GM19099 (cell line): ENCODE data around the gene NCKAP5.

Experiments used
- POLR2A ChIP-seq: IDR thresholded peaks from 3 replicates; pipeline ENCODE4 v1.6.1; 2011; ENCODE audit warnings: low read depth; ENCODE audit not compliant: insufficient read length; ENCODE audit errors: extremely low read depth

Gene NCKAP5

DNA sequence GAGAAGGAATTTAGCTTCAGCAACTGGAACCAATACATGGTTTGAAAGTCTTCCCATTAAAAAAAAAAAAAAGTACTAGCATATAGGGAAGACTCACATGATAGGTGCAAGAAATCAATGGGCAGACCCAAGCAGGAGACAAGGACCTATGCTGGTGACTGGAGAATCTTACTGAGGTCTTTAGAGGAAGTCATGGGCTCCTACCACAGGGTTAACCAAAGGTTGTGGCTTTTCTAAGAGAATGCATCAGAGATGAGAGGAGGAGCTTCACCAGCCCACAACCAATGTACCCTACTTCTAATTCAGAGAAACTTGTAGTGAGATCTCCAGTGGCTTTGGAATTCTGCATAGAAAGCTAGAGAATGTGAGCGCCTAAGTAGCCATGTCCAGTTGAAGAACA is 207.4 kb downstream of the NCKAP5 start:
- no peak for TF ChIP-seq POLR2A

DNA sequence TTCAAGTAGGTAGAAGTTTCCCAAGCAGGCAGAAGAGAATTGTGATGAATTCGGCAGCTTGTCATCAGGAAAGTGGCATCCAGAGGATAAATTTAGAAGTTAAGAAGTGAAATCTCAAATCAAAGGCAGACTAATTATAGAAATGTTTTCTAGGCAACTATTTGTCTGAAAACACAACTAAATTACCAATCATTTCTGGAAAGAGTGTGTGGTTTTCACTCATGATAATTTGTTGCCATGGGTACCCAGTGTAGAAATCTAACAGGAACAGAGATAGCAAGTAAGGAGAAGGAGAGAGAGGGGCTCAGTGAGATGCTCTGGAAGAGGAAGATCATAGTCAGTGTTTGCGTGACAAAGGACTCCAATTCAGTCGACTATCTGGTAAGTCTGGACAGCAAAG is 208.1 kb downstream of the NCKAP5 start:
- TF ChIP-seq POLR2A = no peak

DNA sequence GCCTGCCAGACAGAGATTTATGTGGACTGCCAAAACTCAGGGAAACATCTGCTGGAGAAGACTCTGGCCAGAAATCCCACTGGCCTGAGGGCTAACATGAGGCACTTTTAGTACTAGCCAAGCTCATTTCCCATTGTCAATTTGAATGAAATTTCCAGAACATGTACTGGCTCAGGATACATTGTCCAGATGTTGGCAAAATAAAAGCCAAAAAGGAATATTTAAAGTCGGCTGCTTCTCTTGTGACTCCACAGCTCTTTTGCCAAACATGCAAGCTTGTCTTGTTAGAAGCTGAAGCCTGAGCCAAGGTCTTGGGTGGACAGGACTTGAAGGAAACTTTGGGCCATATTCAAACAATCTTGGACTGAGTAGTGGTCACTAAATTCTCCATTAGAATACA is 215.5 kb downstream of the NCKAP5 start:
- TF ChIP-seq POLR2A = no peak

DNA sequence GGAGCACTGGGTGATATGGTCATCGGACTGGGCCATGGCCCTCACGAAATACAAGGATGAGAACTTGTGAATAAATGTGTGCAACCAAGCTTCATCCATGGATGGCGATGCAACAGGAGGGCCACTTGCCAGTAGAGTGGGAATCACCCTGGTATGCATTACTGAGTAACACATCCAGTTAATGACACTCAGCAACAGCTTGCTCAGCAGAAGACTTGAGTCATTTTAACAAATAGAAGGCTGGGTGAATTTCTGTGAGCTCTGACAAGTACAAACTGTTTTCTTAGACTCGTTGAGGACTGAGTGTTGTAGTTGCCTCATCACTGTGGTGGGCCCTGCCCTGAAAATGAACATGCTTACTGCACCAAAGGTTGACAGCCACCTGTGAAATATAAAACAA is 221.6 kb downstream of the NCKAP5 start:
- no peak for TF ChIP-seq POLR2A

DNA sequence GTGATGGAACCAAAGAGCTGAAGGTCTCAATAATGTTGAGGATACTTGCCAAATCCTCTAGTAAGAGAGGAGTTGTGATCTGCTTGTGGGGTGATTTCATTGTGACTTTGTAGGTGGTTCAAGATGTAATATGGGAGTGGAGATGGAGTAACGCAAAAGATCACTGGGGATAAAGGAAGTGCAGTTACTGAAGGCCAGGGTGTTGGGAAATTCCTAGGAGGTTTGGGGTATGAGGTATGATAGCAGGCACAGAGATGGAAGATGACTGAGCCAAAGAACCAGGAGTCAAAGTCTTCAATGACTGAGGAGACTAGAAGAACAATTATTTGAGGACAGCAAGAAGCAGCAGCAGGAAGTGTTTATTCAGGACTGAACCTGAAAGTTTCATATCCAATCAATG is 222.6 kb downstream of the NCKAP5 start:
- no peak for TF ChIP-seq POLR2A

DNA sequence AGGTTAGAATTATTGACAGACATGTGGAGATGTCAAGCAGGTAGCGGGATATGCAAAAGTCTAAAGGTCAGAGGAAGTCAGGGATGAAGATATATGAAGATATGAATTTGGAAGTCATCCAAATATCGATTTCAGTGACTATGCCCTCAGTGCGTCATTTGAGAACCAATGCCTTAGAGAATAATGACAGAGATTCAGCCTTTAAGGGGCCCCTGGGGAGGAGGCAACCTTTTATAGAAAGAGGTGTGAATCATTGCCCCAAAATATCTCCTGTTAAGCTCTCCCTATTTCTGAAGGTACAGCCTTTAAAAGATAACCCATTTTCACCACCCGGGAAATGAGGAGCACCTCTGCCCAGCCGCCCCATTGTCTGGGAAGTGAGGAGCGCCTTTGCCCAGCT is 223.4 kb downstream of the NCKAP5 start:
- no peak for TF ChIP-seq POLR2A

DNA sequence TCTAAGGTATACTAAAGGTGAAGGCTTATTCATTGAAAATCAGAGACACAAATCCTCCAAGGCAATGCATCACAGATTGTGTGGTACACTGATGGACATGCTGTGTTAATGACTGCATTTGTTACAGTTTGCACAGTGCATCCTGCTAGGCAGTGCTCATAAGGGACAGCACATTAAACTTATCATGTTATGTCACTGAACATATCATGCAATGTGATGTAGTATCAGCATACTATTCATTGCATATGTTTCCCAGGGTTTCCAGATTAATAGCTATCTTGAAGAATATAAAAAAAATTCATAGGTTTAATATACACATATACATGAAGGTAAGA is 225.3 kb downstream of the NCKAP5 start:
- TF ChIP-seq POLR2A = no peak

DNA sequence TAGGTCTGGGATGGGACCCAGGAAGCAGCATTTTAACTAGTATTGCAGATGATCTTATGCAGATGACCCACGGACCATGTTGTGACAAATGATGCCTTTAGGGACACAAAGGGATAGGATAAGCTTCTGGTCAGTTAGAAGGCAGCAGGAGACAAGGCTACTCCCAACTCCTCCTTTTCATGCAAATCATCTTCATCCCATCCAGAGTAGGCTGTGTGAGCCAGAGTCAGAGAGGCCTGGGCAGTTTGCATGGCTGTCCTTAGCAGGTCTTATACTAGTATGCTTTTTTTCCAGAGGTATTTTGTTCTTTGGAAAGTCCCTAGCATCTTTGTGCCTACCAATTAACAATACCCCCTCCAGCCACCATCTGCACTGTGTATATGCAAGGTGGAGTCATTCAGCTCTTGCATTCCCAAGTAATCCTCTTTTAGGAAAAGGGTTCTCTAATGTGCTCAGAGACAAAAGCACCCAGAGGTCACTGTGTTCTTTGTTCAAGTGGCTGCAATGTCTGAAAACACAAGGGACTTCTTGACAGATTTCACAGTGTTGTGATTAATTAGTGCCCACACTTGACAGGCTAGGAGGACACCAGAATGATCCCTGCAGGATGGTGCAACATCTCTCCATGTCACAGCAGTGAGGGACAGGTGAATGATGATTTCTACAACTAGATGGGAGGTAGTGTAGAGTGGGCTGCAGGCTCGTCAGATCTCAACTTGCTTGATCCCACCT is 225.8 kb downstream of the NCKAP5 start:
- TF ChIP-seq POLR2A = no peak

DNA sequence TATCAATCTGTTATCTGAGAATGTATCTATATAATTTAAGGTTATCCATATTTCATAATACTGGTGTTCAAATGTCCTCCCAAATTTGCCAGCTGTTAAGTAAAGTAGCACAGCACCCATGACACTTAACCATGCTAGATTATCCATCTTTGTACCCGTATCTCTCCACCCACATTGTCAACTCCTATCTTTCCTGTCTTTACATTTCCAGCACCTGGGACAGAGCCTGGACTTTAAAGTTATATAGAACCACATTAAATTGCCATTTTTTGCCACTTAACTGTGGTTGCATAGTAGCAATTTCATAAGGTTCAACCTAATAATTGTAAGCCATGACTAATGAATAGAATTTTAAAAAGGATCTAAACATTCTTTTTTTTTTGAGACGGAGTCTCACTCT is 226.7 kb downstream of the NCKAP5 start:
- TF ChIP-seq POLR2A = no peak

DNA sequence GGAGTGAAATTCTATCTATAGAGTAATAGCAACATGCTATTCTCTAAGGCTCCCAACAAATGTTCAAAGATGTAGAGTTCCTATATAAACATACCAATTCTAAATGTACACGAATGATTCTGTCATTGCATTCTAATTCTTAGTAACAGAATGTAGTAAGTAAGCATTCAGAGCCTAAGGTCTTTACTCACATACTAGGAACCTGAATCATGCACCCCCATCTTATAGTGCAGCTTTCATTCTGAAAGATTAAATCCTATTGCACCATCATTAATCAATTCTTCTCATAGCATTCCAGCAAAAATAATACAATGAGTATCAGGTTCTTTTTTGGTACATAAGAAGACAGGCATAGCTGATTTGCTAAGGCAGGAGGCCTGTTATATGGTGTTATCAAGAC is 230.0 kb downstream of the NCKAP5 start:
- TF ChIP-seq POLR2A = no peak

DNA sequence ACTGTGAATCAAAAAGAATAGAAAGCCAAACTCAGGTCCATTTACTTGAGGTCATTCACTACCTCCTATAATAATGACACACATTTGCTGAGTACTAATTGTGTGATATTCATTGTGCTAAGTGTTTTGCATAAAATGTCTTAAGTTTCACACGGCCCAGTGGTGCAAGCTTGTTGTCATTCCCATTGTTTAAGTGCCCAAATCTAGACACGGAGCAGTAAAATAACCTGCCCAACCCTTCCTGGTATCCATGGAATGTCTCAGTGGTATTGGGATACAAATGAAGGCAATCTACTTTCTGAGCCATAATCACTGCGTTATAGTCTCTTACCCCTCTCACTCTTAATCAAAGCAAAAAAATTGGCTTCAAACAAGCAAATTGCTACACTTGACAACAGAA is 233.3 kb downstream of the NCKAP5 start:
- TF ChIP-seq POLR2A = no peak

DNA sequence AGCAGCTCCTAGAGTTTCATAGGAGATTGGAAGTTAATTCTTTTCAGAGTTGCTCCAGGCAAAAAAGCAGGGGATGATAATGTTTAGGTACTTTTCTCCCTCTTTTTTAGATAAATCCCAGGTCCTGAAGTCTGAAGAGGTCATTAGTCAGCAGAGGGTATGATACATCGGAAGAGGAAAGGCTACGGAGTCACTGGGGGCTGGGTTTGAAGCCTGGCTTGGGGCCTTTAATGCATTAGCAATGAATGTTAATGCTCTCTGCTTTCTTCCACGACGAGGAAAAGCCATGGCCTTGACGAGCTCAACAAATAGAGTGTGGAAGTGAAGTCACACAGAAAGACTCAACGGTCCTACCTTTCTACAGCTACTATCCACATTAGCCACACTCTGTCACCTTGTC is 235.1 kb downstream of the NCKAP5 start:
- TF ChIP-seq POLR2A = no peak

DNA sequence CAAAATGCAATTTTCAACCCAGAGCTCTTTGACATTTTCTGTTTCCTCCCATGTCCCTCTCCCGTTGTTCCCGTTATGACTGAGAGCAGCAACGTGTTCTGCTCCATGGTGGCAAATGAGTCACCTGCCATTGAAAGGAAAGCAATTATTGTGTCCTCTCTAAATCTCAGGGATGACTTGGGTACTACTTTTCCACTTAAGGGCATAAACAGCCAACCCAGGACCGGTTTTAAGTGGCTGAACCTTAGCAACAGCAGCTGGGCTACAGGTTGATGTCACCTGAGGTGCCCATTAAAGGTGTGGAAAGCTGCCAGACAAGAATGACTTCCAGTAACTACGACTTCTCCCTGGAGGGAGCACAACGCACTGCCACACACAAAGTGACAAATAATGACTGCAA is 236.8 kb downstream of the NCKAP5 start:
- no peak for TF ChIP-seq POLR2A

DNA sequence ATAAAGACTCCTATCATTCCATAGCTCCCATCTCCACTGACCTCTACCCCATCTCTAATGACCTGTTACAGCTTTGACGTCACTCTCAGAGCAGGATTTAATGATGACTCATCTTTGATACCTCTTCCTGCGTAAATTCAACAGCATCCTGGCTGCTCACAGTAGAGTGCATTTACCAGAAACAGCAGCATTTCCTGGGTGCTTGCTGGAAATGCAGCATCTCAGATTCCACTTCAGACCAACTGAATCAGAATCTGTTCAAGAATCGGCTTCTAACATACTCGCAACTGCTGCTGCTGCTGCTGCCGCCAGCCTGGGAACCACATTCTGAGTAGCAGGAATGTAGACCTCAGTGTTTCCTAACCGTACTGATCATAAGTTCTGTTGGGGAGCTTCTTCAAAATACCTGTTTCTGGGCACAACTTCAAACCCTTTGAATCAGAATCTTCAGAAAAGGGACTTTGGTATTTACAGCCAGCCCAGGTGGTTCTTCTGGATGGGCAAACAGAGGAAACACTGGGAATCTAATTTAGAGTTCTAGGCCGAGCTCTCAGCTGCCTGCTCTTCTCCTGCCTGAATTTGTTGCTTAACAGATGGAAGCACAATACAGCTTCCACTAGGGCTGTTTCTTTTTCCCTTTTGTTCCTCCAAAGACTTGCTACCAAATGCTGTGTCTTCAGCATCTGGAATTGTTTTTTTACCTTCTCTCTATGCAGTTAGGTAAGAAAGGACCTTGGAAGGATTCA is 241.4 kb downstream of the NCKAP5 start:
- TF ChIP-seq POLR2A = no peak

DNA sequence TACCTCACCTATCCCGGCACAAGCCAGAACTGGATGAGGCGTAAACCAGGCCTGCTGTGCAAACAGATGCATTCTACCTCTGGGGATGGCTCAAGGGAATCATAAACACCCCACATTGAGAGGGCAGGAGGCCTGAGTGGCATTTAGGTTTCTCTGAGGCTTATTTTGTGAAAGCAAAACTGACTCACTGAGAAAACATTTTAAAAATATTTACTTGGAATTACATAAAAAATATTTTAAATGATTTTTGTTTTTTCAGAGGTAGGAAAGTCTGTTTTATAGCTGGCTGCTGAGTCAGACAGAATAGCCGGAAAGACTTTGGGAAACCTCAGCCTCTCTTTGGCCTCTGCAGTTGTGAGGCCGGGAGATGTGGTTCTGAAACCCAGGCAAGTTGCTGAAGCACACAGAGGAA is 244.1 kb downstream of the NCKAP5 start:
- no peak for TF ChIP-seq POLR2A

DNA sequence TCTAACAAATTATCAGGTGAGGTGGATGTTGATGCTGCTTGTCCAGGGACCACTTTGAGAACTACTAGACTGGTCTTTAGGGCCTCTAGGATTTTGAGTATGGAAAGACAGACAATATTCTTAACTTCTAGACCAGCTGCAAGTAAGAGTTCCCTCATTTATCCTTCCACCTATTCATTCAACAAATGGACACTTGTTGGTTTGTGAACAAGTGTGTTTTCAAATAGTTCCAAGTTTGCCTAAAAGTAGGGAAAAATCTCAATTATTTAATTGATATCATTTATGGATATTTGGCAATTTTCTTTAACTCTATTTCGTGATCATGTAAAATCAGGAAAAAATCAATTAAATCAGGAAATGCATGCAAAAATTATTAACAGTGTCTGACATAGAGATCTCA is 245.4 kb downstream of the NCKAP5 start:
- no peak for TF ChIP-seq POLR2A

DNA sequence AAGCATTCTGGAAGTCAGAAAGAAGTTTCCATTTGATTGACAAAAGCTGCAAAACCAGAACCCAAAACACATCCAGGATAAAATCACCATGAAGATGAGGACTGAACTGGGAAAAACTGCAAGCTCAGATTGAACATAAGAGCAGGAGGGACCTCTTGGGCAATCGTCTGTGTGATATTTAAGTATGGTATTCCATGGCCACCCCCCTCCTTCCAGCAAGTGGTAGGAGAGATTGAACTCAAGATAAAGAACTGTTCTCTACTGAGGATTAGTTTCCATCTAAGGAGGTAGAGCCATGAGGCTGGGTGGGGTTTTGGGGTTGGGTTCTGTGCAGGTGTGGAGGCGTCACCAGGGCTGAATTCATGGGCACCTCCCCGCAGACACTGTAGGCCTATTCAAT is 251.1 kb downstream of the NCKAP5 start:
- no peak for TF ChIP-seq POLR2A

DNA sequence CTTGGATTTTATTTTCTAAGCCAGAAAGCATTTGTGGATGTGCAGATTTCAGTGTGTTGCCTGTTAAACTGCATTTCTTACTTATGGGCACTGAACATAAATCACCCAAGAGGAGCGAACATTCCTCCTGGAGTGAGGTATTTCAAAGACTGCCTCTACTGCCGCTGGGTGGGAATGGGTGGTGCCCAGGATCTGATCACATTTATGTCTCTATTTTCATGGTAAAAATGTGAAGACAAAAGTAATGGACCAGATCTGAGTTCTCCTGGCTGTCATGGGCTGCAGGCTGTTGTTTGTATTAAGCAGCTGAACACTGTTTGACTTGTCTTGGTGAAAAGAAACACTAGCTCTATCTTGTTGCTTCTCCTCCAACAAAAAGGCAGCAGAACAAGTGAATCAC is 251.7 kb downstream of the NCKAP5 start:
- TF ChIP-seq POLR2A = no peak

DNA sequence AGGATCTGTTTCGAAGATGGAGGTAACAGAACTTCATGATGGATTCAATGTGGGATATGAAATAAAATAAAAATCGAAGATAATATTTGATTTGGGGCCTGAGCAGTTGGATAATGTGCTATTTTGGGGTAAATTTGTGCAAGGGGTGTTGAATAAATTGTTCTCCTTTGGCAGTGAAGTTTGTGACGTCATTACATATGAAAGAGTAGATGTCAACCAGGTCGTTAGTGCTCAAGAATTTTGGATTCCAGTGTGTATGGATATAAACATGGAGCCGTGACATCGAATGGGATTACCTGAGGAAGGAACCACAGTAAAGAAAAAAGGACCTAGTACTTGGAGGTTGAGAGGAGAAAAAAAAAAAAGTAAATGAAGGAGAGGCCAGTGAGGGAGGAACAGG is 253.0 kb downstream of the NCKAP5 start:
- TF ChIP-seq POLR2A = no peak
